ENCODE results near the gene AK1. TPM values are rescaled to one million over a fixed set of nuclear protein-coding genes. Genes with fewer than 3 reads are reported as not detected.
"Not testable (repeated sequence)": the region's sequence is repeated elsewhere in the genome, so short reads cannot be mapped to it uniquely, and the experiment has no call there.

The AK1 gene
- total RNA-seq, 1 experiment from 2014 or later = 61.1 TPM

- no peak for TF ChIP-seq REST (IDR thresholded peaks at IDR 0.05; ENCODE audit: low read depth)
- TF ChIP-seq SP1 (IDR thresholded peaks at IDR 0.05; ENCODE audit: low read depth) = no peak
- TF ChIP-seq SRF (IDR thresholded peaks at IDR 0.05; ENCODE audit: low read depth) = no peak
- TF ChIP-seq POLR2A (IDR thresholded peaks at IDR 0.05; ENCODE audit: borderline replicate concordance, extremely low read depth, insufficient read depth, insufficient read length) = no peak
- TF ChIP-seq ZNF274 (IDR thresholded peaks at IDR 0.05; ENCODE audit: low read depth, low read length) = no peak
- TF ChIP-seq EZH2phosphoT487 (IDR thresholded peaks at IDR 0.05; ENCODE audit: borderline replicate concordance) = no peak
- TF ChIP-seq TCF7L2 (IDR thresholded peaks at IDR 0.05; ENCODE audit: borderline replicate concordance, extremely low read depth, insufficient read depth, insufficient read length) = no peak
Measured at GRCh38 chr9:127846443-127847177, 30.9 kb downstream of the AK1 start (continued).

GRCh38 chr9:127845619-127846018 is 31.9 kb downstream of the AK1 start:
- H3K9ac ChIP-seq (ENCODE audit: low read length); H3K9me2 ChIP-seq (ENCODE audit: insufficient read depth); POLR2A ChIA-PET; RAD21 ChIA-PET (ENCODE audit: low non-redundant PET in 1 of 2, low total read pairs in 2 of 2, uncharacterized antibody in 2 of 2, unreplicated experiment in 2 of 2); BruUV-seq (replicated peaks); H3K4me2 ChIP-seq (ENCODE audit: low read length); H3K4me1 ChIP-seq (ENCODE audit: control insufficient read depth in 1 of 2, insufficient read depth in 2 of 2, low read length in 2 of 2); DNase-seq (ENCODE audit: low read depth, low spot score); H3K79me2 ChIP-seq (ENCODE audit: insufficient read depth, low read length); H3K27me3 ChIP-seq (ENCODE audit: insufficient read depth, low read length); H4K20me1 ChIP-seq (ENCODE audit: insufficient read depth); H3K36me3 ChIP-seq (ENCODE audit: control insufficient read depth in 1 of 2, insufficient read depth in 2 of 2, low read length in 2 of 2); H2AFZ ChIP-seq (ENCODE audit: low read depth, low read length, poor library complexity, severe bottlenecking); intact Hi-C loops (cut with micrococcal nuclease); ATAC-seq; H3K4me3 ChIP-seq (replicated peaks in 1 of 2; ENCODE audit: low read depth in 1 of 2, low read length in 2 of 2); H3K27ac ChIP-seq (ENCODE audit: low read depth, low read length): not testable (repeated sequence)
- H3K9me3 ChIP-seq (ENCODE audit: control insufficient read depth in 1 of 2, insufficient read depth in 1 of 2, low read depth in 1 of 2, low read length in 2 of 2) = peaks cover 3 to 11% of the 10 kb centered on the region in 2 experiments; a peak in 2 of 4 replicates
- CTCF ChIA-PET = interaction anchor here (1.0 kb wide), 1 partner anchor 24 kb away, joined by 3 read pairs; no protein-coding TSS in a partner anchor
